ENCODE measurements around the gene ACTRT3.

ACTRT3 gene

DNA sequence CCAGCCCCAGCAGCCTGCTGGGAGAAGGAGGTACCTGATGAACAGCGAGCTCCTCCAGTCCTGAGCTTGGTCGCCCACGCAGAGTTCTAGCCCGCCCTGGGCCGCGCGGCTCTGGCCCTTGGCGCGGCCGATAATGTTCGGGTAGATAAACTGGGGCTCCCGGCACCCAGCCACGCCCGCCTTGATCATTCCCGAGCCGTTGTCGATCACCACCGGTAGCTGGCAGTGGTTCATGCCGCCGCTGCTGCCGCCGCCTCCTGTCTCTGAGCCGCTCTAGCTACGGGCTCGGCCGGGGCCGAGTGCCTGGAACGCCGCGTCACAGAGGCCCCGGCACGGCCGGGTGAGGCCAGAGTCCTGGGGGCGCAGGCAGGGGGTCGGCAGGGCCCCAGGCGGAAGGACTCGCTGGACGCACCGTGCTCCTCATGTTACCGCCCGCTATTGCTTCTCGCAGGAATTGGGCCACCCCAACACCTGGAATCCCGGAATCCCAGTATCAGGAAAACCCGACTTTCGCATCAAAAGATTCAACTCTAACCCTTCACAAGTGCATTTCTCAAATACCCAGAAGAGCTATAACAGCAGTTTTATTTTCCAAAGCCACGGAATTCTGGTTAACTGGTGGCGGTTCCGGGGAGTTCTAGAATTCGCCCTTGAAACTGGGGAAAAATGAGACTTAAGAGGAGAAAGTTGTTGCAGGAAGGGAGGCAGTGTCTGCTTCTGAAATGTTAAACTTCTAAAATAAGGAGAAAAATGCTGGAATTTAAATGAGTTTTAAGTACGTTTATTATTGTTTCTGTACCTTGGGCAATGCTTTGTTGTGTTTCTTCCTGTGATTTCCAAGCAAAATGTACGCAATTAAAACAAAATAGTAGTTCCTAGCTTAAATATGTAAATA, at the start of gene ACTRT3:
TSS of gene ACTRT3 (minus strand) at position 275 of the 895 bp plus-strand sequence. CDS start at position 234, 41 bp downstream.
- DNase-seq (ENCODE audit: low read depth), result peak; percentile 42

DNA sequence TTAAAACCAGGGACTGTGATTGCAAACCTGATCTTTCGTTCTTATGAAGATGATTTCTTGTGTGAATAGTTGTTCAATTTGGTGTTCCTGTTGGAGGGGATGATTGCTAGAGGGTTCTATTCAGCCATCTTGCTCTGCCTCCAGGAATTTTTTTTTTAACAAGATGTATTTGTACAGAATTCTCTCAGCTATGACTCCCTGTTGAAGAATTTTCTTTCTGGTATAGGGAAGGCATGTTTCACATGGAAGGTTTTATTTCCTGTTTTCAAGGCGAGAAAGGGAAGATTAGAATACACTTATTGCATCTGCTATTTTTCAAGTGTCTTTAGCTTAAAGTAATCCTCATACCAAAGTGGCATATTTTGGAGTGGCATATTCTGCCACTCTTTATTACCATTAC, 49.0 kb upstream of the ACTRT3 start:
- no peak for DNase-seq (ENCODE audit: low read depth)

DNA sequence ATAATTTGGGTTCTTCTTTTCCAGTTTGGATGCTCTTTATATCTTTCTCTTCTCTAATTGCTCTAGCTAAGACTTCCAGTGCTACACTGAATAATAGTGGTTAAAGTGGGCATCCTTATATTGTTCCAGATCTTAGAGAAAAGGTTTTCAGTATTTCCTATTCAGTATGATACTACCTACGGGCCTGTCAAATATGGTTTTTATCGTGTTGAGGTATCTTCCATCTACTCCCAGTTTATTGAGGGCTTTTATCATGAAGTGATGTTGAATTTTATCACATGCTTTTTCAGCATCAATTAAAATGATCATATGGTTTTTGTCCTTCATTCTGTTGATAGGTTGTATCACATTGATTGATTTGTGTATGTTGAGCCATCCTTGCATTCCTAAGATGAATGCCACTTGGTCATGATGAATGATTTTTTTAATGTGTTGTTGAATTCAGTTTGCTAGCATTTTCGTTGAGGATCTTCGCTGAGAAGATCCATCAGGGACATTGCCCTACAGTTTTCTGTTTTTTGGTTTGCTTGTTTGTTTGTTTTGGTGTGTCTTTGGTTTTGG, 46.3 kb upstream of the ACTRT3 start:
- DNase-seq (ENCODE audit: low read depth), result no peak

DNA sequence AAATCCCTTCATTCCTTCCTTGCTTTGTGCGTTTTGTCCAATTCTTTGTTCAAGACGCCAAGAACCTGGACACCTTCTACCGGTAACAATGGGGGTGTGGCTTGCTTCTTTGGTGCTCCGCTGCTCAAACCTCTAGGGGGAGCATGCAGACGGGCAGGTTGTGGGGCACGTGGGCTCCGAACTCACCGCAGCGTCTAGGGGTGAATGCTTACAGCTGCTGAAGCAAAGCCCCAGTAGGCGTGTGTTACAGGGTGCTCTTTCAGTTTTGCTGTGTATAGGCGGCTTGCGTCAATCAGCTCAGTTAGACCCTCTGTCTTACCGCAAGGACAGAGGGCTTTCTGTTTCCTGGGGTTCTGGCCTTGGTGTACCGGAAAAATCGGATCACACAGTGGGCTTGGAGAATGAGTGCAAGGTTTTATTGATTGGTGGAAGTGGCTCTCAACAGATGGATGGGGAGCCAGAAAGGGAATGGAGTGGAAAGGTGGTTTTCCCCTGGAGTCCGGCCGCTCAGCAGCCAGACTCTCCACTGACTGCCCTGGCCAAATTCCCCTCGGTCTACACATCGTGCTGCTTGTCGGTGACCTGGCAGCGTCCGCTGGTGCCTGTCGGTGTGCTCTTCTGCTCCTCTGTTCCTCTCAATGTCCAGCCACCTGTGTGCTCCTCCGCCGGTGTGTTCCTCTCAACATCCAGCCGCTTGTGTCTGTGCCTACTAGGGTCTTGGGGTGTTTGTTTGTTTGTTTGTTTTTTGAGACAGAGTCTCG, 44.6 kb upstream of the ACTRT3 start:
- peak; percentile 65 for DNase-seq (ENCODE audit: low read depth)

DNA sequence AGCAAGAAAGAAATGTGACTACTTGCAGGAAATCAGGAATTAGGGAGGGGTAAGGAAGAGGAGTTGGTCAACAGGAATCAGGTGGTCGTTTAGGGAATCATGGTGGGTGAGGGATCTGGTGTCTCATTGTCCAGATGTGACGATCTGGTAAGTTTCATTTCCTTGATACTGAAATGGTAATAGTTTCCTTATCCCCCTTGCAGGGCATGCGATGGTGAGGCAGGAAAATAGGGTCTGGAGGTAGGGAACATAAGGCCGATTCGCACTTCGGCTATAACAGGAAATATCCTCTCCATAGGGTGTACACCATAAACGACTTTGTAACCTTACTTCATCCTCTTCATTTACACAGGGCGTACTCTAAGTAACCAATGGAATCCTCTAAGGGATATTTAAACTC, 43.9 kb upstream of the ACTRT3 start:
- no peak for DNase-seq (ENCODE audit: low read depth)

DNA sequence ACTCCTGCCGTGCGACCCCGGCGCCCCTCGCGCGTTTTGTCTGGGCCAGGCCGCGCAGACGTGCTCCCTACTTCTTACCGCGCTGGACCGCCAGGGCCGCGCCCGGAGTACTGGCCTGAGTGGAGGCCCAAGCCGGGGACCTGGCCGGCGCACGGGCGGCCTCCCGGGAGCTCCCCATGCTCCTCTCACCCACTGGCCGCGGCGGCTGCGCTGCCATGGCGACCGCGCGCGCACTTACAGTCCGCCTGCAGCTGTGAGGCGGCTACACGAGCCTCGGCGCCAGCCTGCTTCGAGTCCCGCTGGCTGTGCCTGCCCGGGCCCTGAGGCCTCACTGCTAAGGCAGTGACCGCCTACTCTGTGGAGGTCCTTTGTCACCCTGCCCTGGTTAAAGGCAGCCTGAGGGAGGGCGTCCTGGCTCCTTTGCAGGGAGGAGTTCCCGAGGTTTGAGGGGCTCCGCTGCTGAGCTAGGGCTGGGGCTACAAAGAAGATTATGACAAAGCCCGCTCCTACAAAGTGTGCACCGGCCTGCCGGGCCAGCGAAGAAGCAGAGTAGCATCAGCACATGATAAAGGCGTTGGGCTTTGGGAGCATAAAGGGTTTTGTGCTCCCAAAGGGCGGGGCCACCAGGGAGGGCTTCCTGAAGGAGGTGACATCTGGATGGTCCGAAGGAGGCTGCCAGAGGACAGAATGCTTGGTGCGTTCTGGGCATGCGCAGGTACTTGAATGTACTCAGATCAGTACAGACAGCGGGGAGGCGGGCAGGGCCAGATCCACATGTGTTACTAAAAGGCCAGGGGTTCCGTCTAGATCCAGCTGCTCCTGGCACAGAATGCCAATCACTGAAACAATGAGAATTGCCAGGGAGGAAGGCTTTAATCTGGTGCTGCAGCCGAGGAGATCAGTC, 43.2 kb upstream of the ACTRT3 start, which contains the start of the genes LRRC34 and LRRIQ4:
TSS of gene LRRC34 (minus strand) at position 573 of the 904 bp plus-strand sequence. CDS start at position 217, 356 bp downstream.
TSS of gene LRRIQ4 (plus strand) at position 539 of the 904 bp plus-strand sequence. CDS start 9,052 bp downstream, outside the sequence.
- peak; percentile 55 for DNase-seq (ENCODE audit: low read depth)

DNA sequence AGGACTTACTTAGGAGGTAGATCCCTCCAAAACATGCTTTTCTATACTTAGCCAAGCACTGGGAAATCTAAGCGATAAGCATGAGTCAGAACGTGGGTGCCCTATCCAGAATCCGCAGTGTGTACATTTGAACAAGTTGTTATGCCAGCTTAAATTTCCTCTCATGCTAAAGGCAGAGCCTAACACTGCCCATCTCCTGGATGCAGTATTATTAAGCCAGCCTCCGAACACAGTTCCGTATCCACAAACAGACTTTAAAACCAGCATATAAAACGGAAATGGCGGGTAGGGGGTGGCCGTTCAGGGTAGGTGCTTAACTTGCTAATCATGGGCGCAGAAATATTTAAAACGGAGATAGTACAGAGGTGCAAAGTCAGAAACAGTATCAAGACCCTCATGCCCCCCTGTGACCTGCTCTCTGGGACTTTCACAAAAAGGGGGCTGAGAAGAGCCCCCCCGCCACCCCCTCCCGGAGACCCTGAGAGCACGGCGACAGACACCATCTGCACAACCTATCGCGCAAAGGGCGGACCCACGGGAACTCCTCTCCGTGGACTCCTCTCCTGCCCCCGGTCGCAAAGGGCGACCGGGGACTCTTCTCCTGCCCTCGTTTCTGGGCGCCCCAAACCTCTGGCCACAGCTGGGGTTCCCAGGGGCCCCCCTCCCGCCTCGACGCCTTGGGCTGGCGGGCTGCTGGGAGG, 42.4 kb upstream of the ACTRT3 start:
- DNase-seq (ENCODE audit: low read depth), result no peak

DNA sequence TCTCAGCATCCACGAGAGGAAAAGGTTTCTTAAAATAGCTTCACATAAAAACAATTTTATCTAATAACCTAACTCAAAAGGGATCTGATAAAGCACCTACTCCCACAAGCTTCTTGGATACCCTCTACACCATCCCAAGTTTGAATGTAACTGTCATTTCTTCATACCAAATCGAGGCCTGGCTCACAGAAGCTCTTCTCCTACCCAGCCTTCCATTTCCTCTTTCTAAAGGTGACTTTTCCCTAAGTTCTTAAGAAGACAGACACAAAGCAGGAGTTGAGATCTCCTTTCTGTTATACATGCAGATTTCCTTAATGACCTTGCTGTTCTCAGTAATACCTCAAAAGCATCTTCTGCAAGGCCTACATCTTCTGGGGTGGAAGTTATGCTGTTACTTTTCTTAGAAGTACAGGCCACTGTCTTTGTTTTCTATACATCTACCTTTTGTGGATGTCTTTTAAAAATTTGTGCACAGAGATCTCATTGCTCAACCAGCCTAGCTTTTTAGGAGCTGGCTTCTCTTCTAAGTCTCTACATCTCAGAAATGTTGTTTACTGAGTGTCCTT, 40.0 kb upstream of the ACTRT3 start:
- no peak for DNase-seq (ENCODE audit: low read depth)

DNA sequence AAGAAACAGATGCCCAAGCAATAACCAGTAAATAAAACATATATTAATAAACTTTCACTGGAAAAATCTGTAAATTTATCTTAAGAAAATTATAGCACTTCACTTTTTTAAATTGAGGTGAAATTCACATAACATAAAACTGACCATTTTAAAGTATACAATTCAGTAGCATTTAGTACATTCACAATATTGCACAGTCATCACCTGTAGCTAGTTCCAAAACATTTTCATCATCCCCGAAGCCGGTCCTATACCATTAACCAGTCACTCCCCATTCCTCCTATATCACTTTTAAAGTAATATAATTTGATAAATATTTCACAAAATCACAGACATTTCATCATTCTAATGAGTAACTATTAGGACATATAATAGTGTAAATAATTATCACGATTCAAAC, 35.3 kb upstream of the ACTRT3 start:
- DNase-seq (ENCODE audit: low read depth), result no peak

DNA sequence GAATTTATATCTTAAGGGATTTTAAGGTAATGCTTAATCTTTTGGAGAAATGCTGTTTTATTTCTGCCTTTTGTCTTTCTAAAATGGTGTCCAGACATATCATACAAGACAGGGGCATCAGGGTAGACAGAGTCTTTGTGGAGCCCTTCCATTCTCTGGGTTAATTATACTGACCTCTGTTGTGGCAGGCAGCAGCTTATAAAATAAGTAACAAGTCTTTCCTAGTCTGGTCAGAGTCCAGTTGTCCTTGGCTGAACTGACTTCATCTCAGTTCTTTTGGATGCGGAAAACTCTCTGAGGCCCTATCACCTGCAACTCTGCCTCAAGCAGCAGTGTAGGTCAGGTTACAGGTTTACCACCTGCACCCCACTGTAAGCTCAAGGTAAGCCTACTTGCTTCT, 23.0 kb upstream of the ACTRT3 start:
- no peak for DNase-seq (ENCODE audit: low read depth)

DNA sequence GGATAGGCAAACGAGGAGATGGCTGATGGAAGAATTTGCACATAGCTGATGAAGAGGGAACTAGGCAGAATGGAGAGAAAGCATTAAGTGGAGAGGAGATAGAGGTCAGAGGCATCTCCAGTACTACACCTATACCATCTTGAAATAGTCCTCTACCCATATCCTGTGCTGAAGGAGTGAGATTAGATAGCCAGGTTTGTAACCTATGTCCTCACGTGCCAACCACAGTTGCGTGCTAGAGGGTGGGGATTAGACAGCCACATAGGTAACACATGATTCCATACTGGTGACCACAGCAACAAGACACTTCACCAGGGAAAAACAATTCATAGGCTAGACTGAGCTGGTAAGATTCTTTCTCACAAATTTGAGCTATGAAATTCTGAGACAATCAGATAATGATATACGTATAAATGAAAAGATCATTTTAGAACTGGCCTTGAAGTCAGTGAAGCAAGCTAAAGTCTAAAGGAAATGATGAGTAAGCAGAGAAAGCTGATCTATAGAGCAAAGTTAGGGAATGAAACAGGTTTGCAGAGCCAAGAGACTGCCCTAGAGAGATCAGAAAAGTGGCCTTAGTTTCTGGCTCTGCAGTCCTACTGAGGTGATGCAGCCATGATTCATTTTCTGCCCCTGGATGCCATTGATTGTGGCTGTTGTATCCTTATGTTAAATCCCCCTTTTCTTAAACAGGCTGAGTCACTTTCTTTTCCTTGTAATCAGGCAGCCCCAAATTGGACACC, 21.5 kb upstream of the ACTRT3 start:
- no peak for DNase-seq (ENCODE audit: low read depth)

DNA sequence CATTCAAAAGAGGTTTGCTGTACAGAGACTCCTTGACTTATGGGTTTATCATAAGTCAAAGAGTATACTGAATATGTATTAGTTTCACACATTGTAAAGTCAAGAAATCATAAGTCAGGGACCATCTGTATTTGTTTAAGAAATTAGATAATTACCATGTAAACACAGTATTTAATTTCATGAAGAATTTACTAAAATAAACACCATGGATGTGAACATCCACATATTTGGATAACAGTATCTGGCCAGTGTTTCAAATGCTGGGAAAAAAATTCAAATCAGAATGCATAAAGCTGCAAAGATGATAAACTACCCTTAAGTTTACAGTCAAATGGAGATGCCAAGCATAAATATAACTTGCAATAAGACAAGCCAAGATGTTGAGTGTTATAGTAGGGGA, 20.9 kb upstream of the ACTRT3 start:
- DNase-seq (ENCODE audit: low read depth), result no peak

DNA sequence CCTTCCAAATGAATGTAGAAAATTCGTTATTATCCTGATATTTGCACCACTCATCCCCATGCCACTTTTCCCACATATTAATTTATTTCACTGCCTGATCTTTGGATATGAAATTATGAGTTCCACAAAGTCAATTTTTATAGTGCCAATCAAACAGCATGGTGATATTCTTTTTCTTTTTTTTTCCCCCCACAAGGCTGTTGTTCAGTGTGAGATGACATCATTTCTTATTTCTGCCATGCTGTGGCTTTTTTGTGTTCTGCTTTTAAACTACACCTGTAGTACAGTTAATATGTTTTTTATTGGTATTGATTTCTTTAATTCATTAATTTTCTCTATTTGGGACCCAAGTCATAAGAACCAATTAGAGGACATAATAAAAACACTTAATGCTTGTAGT, 18.4 kb upstream of the ACTRT3 start:
- DNase-seq (ENCODE audit: low read depth), result no peak

DNA sequence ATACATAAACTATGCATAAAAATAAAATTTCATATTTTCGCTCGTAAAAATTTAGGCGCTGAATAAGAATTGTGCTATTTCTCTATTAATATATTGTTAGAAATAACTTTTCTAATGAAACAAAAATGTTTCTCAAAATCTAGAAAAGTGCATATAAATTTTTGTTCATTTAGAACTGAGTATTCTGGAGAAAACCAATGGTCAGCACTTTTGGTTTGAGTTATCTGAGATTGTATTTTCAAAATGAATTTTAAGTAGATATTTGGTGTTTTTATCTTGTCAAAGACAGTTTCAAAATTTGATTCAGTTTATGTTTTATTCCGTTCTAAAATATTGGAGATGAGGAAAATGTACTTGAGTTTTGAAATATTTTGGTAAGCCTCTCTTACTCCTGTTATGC, 17.8 kb upstream of the ACTRT3 start:
- DNase-seq (ENCODE audit: low read depth), result no peak

DNA sequence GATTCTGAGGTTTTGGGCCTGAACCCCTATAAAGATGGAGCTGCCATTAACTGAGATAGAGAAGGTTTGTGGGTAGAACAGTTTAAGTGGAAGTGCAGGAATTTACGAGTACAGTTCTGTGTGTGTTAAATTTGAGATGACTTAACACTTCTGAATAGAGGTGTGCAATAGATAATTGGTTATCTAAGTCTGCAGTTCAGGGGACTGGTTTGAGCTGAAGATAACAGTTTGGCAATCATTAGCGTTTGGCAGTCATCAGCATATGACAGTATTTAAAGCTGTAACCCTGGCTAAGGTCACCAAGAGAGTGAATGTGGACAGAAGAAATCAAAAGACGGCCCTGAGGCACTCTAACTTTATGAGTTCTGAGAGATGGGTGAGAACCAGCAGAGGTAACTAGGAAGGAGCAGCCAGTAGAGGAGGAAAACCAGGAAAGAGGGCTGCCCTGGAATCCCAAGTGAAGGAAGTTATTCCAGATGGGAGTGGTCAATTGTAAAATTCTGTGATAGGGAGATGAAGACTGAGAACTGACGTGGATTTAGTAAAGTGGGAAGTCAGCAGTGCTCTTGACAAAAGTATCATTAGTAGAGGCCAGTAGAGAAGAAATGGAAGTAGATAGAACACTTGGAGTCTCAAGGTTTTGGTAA, 12.0 kb upstream of the ACTRT3 start:
- no peak for DNase-seq (ENCODE audit: low read depth)

DNA sequence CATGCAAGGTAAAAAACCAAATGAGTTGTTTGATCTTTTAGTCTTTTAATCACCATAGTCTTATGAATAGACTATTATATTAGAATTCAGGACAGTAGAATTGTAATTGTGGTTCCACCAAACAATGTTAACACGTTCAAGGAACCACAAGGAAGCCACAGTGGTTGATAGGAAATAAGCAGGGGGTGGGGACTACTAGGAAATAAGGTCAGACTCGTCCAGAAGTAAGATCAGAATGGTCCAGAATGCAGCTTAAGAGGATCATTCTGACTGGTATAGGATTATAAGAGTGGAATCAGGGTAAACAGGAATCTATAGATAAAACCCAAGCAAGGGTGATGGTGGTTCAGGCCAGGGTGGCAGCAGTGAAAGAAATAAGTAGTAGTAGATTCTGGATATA, 11.4 kb upstream of the ACTRT3 start:
- DNase-seq (ENCODE audit: low read depth), result no peak

DNA sequence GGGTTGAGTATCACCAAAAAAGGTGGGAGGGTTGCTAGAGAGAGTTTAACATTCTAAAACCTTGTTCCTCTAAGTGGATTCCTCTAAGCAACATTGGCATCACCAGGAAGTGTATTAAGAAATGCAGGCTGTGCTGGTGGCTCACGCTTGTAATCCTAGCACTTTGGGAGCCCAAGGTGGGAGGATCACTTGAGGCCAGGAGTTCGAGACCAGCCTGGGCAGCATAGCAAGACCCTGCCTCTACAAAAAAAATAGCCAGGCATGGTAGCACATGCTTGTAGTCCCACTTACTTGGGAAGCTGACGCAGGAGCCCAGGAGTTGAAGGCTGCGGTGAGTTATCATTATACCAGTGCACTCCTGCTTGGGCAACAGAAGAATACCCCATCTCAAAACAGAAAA, 8.5 kb upstream of the ACTRT3 start:
- DNase-seq (ENCODE audit: low read depth), result no peak

DNA sequence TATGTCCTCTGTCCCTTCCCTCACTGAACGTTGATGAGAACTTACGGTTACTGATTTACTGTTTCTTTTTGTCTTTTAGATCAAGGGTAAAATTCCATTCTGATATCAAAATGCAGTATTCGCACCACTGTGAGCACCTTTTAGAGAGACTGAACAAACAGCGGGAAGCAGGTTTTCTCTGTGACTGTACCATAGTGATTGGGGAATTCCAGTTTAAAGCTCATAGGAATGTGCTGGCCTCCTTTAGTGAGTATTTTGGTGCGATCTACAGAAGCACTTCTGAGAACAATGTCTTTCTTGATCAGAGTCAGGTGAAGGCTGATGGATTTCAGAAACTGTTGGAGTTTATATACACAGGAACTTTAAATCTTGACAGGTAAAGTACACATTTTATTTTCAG, 4.8 kb upstream of the ACTRT3 start:
- DNase-seq (ENCODE audit: low read depth), result no peak

Data from activated gamma-delta T cell treated with anti-CD3 and anti-CD28 coated beads, Interleukin-2, amount 50 U/mL, for 16 hours (primary cell).